ENCODE measurements around the gene GRK5. TPM values are rescaled to one million over a fixed set of nuclear protein-coding genes. Genes with fewer than 3 reads are reported as not detected.

GRK5 gene
- total and polyA plus RNA-seq, 12 donors: 9.3 to 96.4 (median 21.5) TPM

DNA sequence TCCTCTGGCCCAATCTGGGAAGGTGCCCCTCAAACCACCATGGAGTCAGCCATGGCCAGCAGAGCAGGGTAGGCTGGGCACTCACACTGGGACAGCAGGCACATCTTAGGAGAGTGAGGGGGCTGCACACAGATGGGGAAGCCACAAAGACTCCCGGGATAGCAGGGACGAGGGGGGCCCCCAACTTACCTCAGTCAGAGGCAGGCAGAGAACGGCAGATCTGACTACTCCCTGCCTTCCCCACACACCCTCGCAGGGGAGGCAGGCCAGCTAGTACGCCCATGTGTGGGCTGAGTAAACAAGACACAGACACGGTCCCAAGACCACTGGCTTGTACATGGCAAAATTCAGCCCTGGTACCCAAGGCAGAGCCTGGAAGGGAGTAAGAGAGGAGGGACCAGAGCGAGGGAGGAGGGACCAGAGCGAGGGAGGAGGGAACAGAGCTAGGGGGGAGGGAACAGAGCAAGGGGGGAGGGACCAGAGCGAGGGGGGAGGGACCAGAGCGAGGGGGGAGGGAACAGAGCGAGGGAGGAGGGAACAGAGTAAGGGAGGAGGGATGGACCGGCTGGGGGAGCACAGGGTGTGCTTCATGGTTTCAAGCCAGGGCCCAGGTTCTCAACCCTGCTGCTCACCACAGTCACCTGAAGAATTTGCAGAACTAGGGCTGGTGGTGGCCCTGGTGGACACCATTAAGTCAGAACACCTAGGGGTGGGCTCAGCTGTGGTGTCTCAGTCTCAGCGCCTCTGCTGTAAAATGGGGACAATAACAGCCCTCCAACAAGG lies 261.4 kb downstream of the GRK5 start:
- Histone ChIP-seq H3K4me3 (no peak overlapping the region), H3K36me3 (replicated peaks in 1 of 2) (no peaks in the 10 kb centered on the region), H3K9me3 (replicated peaks in 1 of 3) (no peaks in the 10 kb centered on the region), H3K27ac (no peak overlapping the region), H3K27me3 (no peaks in the 10 kb centered on the region), H3K4me1 (replicated peaks in 1 of 2) (no peaks in the 10 kb centered on the region)
- 68 to 75% (median 73%) methylated on average over 8 to 13 of the region's 13 CpGs for WGBS, 4 donors
- intact Hi-C loops (cut with DNase I): no loop called here
- TF ChIP-seq POLR2A (IDR thresholded peaks at IDR 0.05): no peak
- TF ChIP-seq, protein P1, sequence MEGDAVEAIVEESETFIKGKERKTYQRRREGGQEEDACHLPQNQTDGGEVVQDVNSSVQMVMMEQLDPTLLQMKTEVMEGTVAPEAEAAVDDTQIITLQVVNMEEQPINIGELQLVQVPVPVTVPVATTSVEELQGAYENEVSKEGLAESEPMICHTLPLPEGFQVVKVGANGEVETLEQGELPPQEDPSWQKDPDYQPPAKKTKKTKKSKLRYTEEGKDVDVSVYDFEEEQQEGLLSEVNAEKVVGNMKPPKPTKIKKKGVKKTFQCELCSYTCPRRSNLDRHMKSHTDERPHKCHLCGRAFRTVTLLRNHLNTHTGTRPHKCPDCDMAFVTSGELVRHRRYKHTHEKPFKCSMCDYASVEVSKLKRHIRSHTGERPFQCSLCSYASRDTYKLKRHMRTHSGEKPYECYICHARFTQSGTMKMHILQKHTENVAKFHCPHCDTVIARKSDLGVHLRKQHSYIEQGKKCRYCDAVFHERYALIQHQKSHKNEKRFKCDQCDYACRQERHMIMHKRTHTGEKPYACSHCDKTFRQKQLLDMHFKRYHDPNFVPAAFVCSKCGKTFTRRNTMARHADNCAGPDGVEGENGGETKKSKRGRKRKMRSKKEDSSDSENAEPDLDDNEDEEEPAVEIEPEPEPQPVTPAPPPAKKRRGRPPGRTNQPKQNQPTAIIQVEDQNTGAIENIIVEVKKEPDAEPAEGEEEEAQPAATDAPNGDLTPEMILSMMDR (IDR thresholded peaks at IDR 0.05): no peak
- no peak for DNase-seq

DNA sequence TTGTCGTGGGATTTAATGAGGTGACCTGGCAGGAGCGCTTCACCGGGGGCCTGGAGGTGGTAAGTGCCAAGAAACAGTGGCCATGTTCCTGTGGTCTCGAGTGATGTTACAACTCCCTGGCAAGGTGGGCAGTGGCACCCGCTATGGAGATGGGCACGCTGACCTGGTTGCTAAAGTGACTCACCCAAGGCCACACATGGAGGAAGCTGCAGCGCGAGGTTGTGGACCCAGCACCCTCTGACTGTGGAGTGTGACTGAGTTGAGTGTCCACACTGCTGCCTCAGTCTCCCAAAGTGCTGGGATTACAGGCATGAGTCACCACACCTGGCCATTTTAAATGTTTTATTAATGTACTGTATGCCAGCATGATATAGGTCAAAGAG lies 261.9 kb downstream of the GRK5 start:
- H3K36me3 ChIP-seq (replicated peaks in 1 of 2): no peaks in the 10 kb centered on the region
- no peaks in the 10 kb centered on the region for H3K4me1 ChIP-seq (replicated peaks in 1 of 2)
- no peaks in the 10 kb centered on the region for H3K9me3 ChIP-seq (replicated peaks in 1 of 3)
- H3K27me3 ChIP-seq: no peaks in the 10 kb centered on the region
- WGBS, 4 donors: 69 to 80% (median 76%) methylated on average over 4 to 8 of the region's 8 CpGs
- no peak for DNase-seq
- TF ChIP-seq POLR2A (IDR thresholded peaks at IDR 0.05): no peak
- TF ChIP-seq, protein P1 (IDR thresholded peaks at IDR 0.05): no peak
- intact Hi-C loops (cut with DNase I): no loop called here
- no peak overlapping the region for H3K4me3 ChIP-seq
- H3K27ac ChIP-seq: no peak overlapping the region

DNA sequence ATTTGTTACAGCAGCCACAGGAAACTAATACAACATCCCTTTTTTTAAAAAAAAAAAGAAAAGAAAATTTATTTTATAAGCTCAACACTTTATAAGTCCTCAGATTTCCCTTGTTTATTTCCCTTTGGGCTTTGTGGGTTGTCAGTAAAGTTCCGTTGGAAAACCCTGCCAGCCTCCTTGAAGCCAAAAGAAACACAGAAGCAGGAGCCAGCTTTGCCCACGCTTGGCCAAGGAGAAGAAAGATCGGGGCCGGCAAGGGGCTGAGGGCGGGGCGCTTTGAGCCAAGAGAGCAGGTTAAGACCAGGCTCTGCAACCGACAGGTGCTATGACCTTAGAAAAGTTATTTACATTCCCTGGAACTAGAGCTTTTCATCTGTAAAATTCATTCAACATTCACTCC lies 262.5 kb downstream of the GRK5 start:
- no peak overlapping the region for H3K4me3 ChIP-seq
- H3K4me1 ChIP-seq (replicated peaks in 1 of 2): no peaks in the 10 kb centered on the region
- H3K36me3 ChIP-seq (replicated peaks in 1 of 2): no peaks in the 10 kb centered on the region
- no peak for TF ChIP-seq POLR2A (IDR thresholded peaks at IDR 0.05)
- intact Hi-C loops (cut with DNase I): no loop called here
- H3K27me3 ChIP-seq: no peaks in the 10 kb centered on the region
- WGBS, 4 donors: 58 to 75% (median 72%) methylated on average over 7 of the region's 7 CpGs
- H3K9me3 ChIP-seq (replicated peaks in 1 of 3): no peaks in the 10 kb centered on the region
- DNase-seq: no peak
- no peak overlapping the region for H3K27ac ChIP-seq

DNA sequence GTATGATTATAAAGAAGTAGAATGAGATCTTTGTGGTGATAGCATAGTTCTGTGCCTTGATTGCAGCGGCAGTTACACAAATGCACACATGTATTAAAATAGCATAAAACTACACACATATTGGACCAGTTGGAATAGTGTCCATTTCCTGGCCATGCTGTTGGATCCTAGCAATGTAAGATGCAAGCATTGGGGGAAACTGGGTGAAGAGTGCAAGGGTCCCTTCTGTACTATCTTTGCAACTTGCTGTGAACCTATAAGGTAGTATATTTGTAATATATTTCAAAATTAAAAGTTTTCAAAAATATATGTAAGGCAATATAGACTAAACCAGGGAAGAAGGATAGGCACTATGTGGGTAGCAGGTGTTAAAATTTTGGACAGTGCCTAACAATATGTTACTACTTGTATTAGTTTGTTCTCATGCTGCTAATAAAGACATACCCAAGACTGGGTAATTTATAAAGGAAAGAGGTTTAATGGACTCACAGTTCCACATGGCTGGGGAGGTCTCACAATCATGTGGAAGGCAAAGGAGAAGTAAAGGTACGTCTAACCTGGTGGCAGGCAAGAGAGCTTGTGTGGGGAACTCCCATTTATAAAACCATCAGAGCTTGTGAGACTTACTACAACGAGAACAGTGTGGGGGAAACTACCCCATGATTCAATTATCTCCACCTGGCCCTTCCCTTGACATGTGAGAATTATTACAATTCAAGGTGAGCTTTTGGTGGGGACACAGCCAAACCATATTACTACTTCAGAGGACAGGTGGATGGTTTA lies 263.7 kb downstream of the GRK5 start:
- 61 to 82% (median 69%) methylated on average over 3 of the region's 3 CpGs for WGBS, 4 donors
- Histone ChIP-seq H3K9me3 (replicated peaks in 1 of 3) (no peaks in the 10 kb centered on the region), H3K27ac (no peak overlapping the region), H3K4me3 (no peak overlapping the region), H3K4me1 (replicated peaks in 1 of 2) (no peaks in the 10 kb centered on the region), H3K36me3 (replicated peaks in 1 of 2) (no peaks in the 10 kb centered on the region), H3K27me3 (no peaks in the 10 kb centered on the region)
- TF ChIP-seq, protein P1 (IDR thresholded peaks at IDR 0.05): no peak
- no peak for TF ChIP-seq POLR2A (IDR thresholded peaks at IDR 0.05)
- intact Hi-C loops (cut with DNase I): no loop called here
- DNase-seq: no peak
